Measurements from ENCODE around the gene TEAD1. TPM values are rescaled to one million over a fixed set of nuclear protein-coding genes. Genes with fewer than 3 reads are reported as not detected.

The TEAD1 gene
- total and polyA plus RNA-seq, 9 of the 15 experiments (the other 6 are each of a cell fraction or from before 2014, with no cell fraction given), result 1.7 to 17.7 (median 10.8) TPM

GRCh38 chr11:12729941-12730340 lies 55.7 kb downstream of the TEAD1 start (continued):
- TF ChIP-seq ZNF197 (CRISPR knock-in tag; IDR thresholded peaks at IDR 0.05; ENCODE audit: low read depth) (no peak), ZNF561 (CRISPR knock-in tag; conservative IDR thresholded peaks at IDR 0.05) (no peak), NR2C1 (IDR thresholded peaks at IDR 0.05) (no peak), NR2C1 (tag; IDR thresholded peaks at IDR 0.05) (no peak)

GRCh38 chr11:12731841-12732336 lies 57.7 kb downstream of the TEAD1 start:
- Histone ChIP-seq H3K9me3 (replicated peaks; ENCODE audit: control insufficient read depth, insufficient read depth, low read depth, low read length) (no peaks in the 10 kb centered on the region), H3K27ac (ENCODE audit: extremely low read depth, low read depth, low read length) (no peak overlapping the region), H3K79me2 (ENCODE audit: control insufficient read depth, insufficient read depth, low read length) (peaks cover 2% of the 10 kb centered on the region; the same call in 1 of the 3 replicates), H3K9ac (ENCODE audit: insufficient read depth in 1 of 2, low read depth in 2 of 2, low read length in 2 of 2) (no peak overlapping the region), H4K20me1 (replicated peaks; ENCODE audit: control insufficient read depth, insufficient read depth, low read length) (no peaks in the 10 kb centered on the region), H3K4me2 (ENCODE audit: insufficient read depth, low read length) (no peak overlapping the region), H2AFZ (ENCODE audit: low read depth, low read length) (no peak overlapping the region), H3K4me1 (replicated peaks in 1 of 2; ENCODE audit: control insufficient read depth in 2 of 2, insufficient read depth in 2 of 2, low read length in 2 of 2) (peaks cover 3% of the 10 kb centered on the region in 2 experiments; a peak in 2 of 5 replicates), H3K9me1 (ENCODE audit: control insufficient read depth, insufficient read depth, low read length) (no peaks in the 10 kb centered on the region), H3K4me3 (no peak overlapping the region), H3K27me3 (ENCODE audit: control insufficient read depth in 2 of 2, insufficient read depth in 2 of 2, low read length in 2 of 2) (no peaks in the 10 kb centered on the region), H3K36me3 (ENCODE audit: control insufficient read depth, insufficient read depth, low read length) (no peaks in the 10 kb centered on the region)
- CTCF ChIA-PET (ENCODE audit: low intra/inter-chr PET ratio), result no interaction called here
- intact Hi-C loops (cut with micrococcal nuclease) (no loop called here), in situ Hi-C loops (cut with MboI) (no loop called here)
- BruUV-seq (replicated peaks), result no TSS peak
- no peak for ATAC-seq
- POLR2A ChIA-PET, result interaction anchor here (0.7 to 1.5 kb wide), 3 partner anchors 13 to 71 kb away, joined by 3 read pairs; no protein-coding TSS in a partner anchor
- DNase-seq (ENCODE audit: extremely low read depth in 1 of 4, low spot score in 3 of 4), result no peak
- no peak for FAIRE-seq
- 14% methylated on average over 3 of the region's 3 CpGs for WGBS (ENCODE audit: insufficient coverage, low coverage, missing lambda C conversion rate)
- TF ChIP-seq ZNF592 (IDR thresholded peaks at IDR 0.05) (no peak), BRD9 (IDR thresholded peaks at IDR 0.05; ENCODE audit: low read depth, partially characterized antibody) (no peak), CREB1 (IDR thresholded peaks at IDR 0.05) (no peak), CREB1 (CRISPR knock-in tag; IDR thresholded peaks at IDR 0.05) (no peak), CCAR2 (IDR thresholded peaks at IDR 0.05; ENCODE audit: low read depth, low read length) (no peak), FOXJ2 (tag; IDR thresholded peaks at IDR 0.05) (no peak), CBFA2T3 (IDR thresholded peaks at IDR 0.05) (0 out of 2 replicates have a peak, but pooled peaks have one; percentile 12), GATA2 (CRISPR knock-in tag; IDR thresholded peaks at IDR 0.05) (no peak), ZBTB2 (IDR thresholded peaks at IDR 0.05) (no peak), LCOR (CRISPR knock-in tag; IDR thresholded peaks at IDR 0.05) (no peak), E2F3 (CRISPR knock-in tag; IDR thresholded peaks at IDR 0.05) (no peak), HCFC1 (IDR thresholded peaks at IDR 0.05; ENCODE audit: low read depth, low read length) (no peak), C11orf30 (IDR thresholded peaks at IDR 0.05; ENCODE audit: low read depth) (no peak), MCM3 (IDR thresholded peaks at IDR 0.05) (no peak), PHF8 (IDR thresholded peaks at IDR 0.05; ENCODE audit: borderline replicate concordance, low read length) (no peak), FOSL1 (tag; conservative IDR thresholded peaks at IDR 0.05) (peak; percentile 44)
